ENCODE results near the gene CBX5. TPM values are rescaled to one million over a fixed set of nuclear protein-coding genes. Genes with fewer than 3 reads are reported as not detected.

Gene CBX5
- total and polyA plus RNA-seq, 9 of the 15 experiments (the other 6 are each of a cell fraction or from before 2014, with no cell fraction given) = 32.6 to 102 (median 59.2) TPM

- TF ChIP-seq CLOCK (CRISPR knock-in tag; IDR thresholded peaks at IDR 0.05; ENCODE audit: borderline replicate concordance) (no peak), TAF7 (tag; IDR thresholded peaks at IDR 0.05) (no peak), HNRNPUL1 (IDR thresholded peaks at IDR 0.05; ENCODE audit: low read length) (no peak), HDGF (IDR thresholded peaks at IDR 0.05) (peak; percentile 55; the same call in 1 of the 2 replicates), FOXJ2 (tag; IDR thresholded peaks at IDR 0.05) (no peak), ZNF511 (CRISPR knock-in tag; IDR thresholded peaks at IDR 0.05) (no peak), MBD2 (IDR thresholded peaks at IDR 0.05; ENCODE audit: borderline replicate concordance, low read depth) (no peak; the same call in 1 of the 2 replicates), ZNF561 (CRISPR knock-in tag; conservative IDR thresholded peaks at IDR 0.05) (no peak), MAZ (CRISPR knock-in tag; conservative IDR thresholded peaks at IDR 0.05 in 1 of 2, IDR thresholded peaks at IDR 0.05 in 1 of 2) (peak in 1 of 2 experiments; percentile 86; a peak in 3 of 4 replicates), SIN3A (IDR thresholded peaks at IDR 0.05; ENCODE audit: borderline replicate concordance in 2 of 2, control insufficient read depth in 1 of 2, low read depth in 2 of 2, low read length in 2 of 2) (no peak), POLR2G (IDR thresholded peaks at IDR 0.05; ENCODE audit: low read depth, low read length) (peak; percentile 45), CBX5 (IDR thresholded peaks at IDR 0.05; ENCODE audit: borderline replicate concordance, low read depth) (no peak), ZBTB12 (CRISPR knock-in tag; IDR thresholded peaks at IDR 0.05) (no peak), RAD21 (CRISPR knock-in tag; conservative IDR thresholded peaks at IDR 0.05 in 1 of 2, IDR thresholded peaks at IDR 0.05 in 1 of 2) (peak in 1 of 2 experiments; percentile 12; a peak in 1 of 4 replicates), MED1 (CRISPR knock-in tag; IDR thresholded peaks at IDR 0.05; ENCODE audit: borderline replicate concordance) (no peak), ETS1 (conservative IDR thresholded peaks at IDR 0.05; ENCODE audit: control insufficient read depth, low read depth, low read length) (0 out of 2 replicates have a peak, but pooled peaks have one; percentile 54)
Measured at GRCh38 chr12:54306925-54307741, 27.2 kb upstream of the CBX5 start (continued).
